Measurements from ENCODE around the gene E2F2.
"Not testable (repeated sequence)": the region's sequence is repeated elsewhere in the genome, so short reads cannot be mapped to it uniquely, and the experiment has no call there.

Gene E2F2

GRCh38 chr1:23496490-23497181 is 34.4 kb downstream of the E2F2 start:
- no peak overlapping the region; the same call in 1 of the 2 replicates for H3K27ac ChIP-seq
- TF ChIP-seq CTCF (conservative IDR thresholded peaks at IDR 0.05) (no peak), ZFX (IDR thresholded peaks at IDR 0.05) (no peak)

- not testable (repeated sequence) for H3K27ac ChIP-seq
Observed at GRCh38 chr1:23494836-23495235, 36.2 kb downstream of the E2F2 start.

GRCh38 chr1:23492776-23493175 is 38.3 kb downstream of the E2F2 start:
- not testable (repeated sequence) for H3K27ac ChIP-seq

GRCh38 chr1:23492132-23492720 is 38.8 kb downstream of the E2F2 start:
- H3K27ac ChIP-seq: no peak overlapping the region
- TF ChIP-seq CTCF (conservative IDR thresholded peaks at IDR 0.05) (no peak), ZFX (IDR thresholded peaks at IDR 0.05) (no peak)

GRCh38 chr1:23489842-23490241 is 41.2 kb downstream of the E2F2 start:
- no peak overlapping the region for H3K27ac ChIP-seq
- TF ChIP-seq ZFX (IDR thresholded peaks at IDR 0.05): no peak
- TF ChIP-seq CTCF (conservative IDR thresholded peaks at IDR 0.05): no peak

GRCh38 chr1:23485002-23485332 is 46.1 kb downstream of the E2F2 start:
- peak overlapping the region; percentile 66 for H3K27ac ChIP-seq
- no peak for TF ChIP-seq CTCF (conservative IDR thresholded peaks at IDR 0.05)
- no peak for TF ChIP-seq ZFX (IDR thresholded peaks at IDR 0.05)

- TF ChIP-seq CTCF (conservative IDR thresholded peaks at IDR 0.05) (no peak; the same call in 1 of the 2 replicates), ZFX (IDR thresholded peaks at IDR 0.05) (no peak)
- peak overlapping the region; percentile 66 for H3K27ac ChIP-seq
Observed at GRCh38 chr1:23484253-23485001, 46.6 kb downstream of the E2F2 start.

GRCh38 chr1:23483321-23484252 is 47.4 kb downstream of the E2F2 start, which contains the start of gene ASAP3:
Gene ASAP3 (minus strand): TSS chr1:23484179. CDS start chr1:23484133, 46 bp downstream.
- H3K27ac ChIP-seq: peak within 1 kb of the TSS; percentile 66
- TF ChIP-seq ZFX (IDR thresholded peaks at IDR 0.05): no peak
- no peak; the same call in 1 of the 2 replicates for TF ChIP-seq CTCF (conservative IDR thresholded peaks at IDR 0.05)
